ENCODE data around the gene TRIM62.
"Not testable (repeated sequence)": the region's sequence is repeated elsewhere in the genome, so short reads cannot be mapped to it uniquely, and the experiment has no call there.

Gene TRIM62

GRCh38 chr1:33127001-33127823, 54.6 kb downstream of the TRIM62 start:
- Histone ChIP-seq H3K36me3 (replicated peaks) (no peaks in the 10 kb centered on the region), H3K27me3 (replicated peaks) (no peaks in the 10 kb centered on the region), H3K4me3 (ENCODE audit: low read depth, low read length) (peak overlapping the region; percentile 97), H3K27ac (peak overlapping the region; percentile 92)
- DNase-seq: peak; percentile 99
- TF ChIP-seq CTCF (IDR thresholded peaks at IDR 0.05; ENCODE audit: low read depth, low read length, missing control alignments): peak; percentile 97
- in situ Hi-C loops (cut with HindIII; ENCODE audit: low pct_ligation_motif_present, low sequenced_read_pairs): no loop called here

- Histone ChIP-seq H3K4me3 (ENCODE audit: low read depth, low read length) (peak overlapping the region; percentile 97), H3K36me3 (replicated peaks) (no peaks in the 10 kb centered on the region), H3K27me3 (replicated peaks) (no peaks in the 10 kb centered on the region), H3K27ac (peak overlapping the region; percentile 92)
- no peak for TF ChIP-seq CTCF (IDR thresholded peaks at IDR 0.05; ENCODE audit: low read depth, low read length, missing control alignments)
- in situ Hi-C loops (cut with HindIII; ENCODE audit: low pct_ligation_motif_present, low sequenced_read_pairs): no loop called here
- no peak for DNase-seq
Measured at GRCh38 chr1:33126411-33127000, 55.3 kb downstream of the TRIM62 start.

GRCh38 chr1:33124647-33125046, 57.2 kb downstream of the TRIM62 start:
- in situ Hi-C loops (cut with HindIII; ENCODE audit: low pct_ligation_motif_present, low sequenced_read_pairs); H3K4me3 ChIP-seq (ENCODE audit: low read depth, low read length); H3K27ac ChIP-seq; H3K27me3 ChIP-seq (replicated peaks); DNase-seq; H3K36me3 ChIP-seq (replicated peaks): not testable (repeated sequence)

DNA sequence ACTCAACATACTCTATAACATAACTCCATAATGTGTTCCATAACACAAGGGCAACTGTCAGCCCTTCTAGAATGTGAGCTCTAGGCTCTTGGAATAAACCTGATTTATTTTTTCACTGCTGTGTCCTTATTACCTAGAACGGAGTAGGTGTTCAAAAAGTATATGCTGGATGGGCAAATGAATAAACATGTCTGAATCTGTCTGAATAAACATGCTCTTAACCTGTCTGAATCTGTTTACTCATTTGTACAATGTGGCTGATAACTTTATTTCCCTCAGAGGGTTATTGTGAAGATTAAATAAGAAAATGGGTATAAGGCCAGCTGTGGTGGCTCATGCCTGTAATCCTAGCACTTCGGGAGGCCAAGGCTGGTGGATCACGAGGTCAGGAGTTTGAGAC, 58.6 kb downstream of the TRIM62 start:
- TF ChIP-seq CTCF (IDR thresholded peaks at IDR 0.05; ENCODE audit: low read depth, low read length, missing control alignments): no peak
- H3K4me3 ChIP-seq (ENCODE audit: low read depth, low read length): no peak overlapping the region
- in situ Hi-C loops (cut with HindIII; ENCODE audit: low pct_ligation_motif_present, low sequenced_read_pairs): no loop called here
- H3K36me3 ChIP-seq (replicated peaks): no peaks in the 10 kb centered on the region
- no peak for DNase-seq
- no peak overlapping the region for H3K27ac ChIP-seq
- H3K27me3 ChIP-seq (replicated peaks): no peaks in the 10 kb centered on the region

- H3K27ac ChIP-seq: no peak overlapping the region
- DNase-seq: no peak
- no peaks in the 10 kb centered on the region for H3K36me3 ChIP-seq (replicated peaks)
- H3K4me3 ChIP-seq (ENCODE audit: low read depth, low read length): no peak overlapping the region
- in situ Hi-C loops (cut with HindIII; ENCODE audit: low pct_ligation_motif_present, low sequenced_read_pairs): no loop called here
- no peaks in the 10 kb centered on the region for H3K27me3 ChIP-seq (replicated peaks)
- TF ChIP-seq CTCF (IDR thresholded peaks at IDR 0.05; ENCODE audit: low read depth, low read length, missing control alignments): no peak
Measured at GRCh38 chr1:33122483-33123178, 59.2 kb downstream of the TRIM62 start.

GRCh38 chr1:33121728-33122127, 60.1 kb downstream of the TRIM62 start:
- Histone ChIP-seq H3K36me3 (replicated peaks) (no peaks in the 10 kb centered on the region), H3K4me3 (ENCODE audit: low read depth, low read length) (no peak overlapping the region), H3K27ac (no peak overlapping the region), H3K27me3 (replicated peaks) (no peaks in the 10 kb centered on the region)
- no peak for TF ChIP-seq CTCF (IDR thresholded peaks at IDR 0.05; ENCODE audit: low read depth, low read length, missing control alignments)
- DNase-seq: no peak
- in situ Hi-C loops (cut with HindIII; ENCODE audit: low pct_ligation_motif_present, low sequenced_read_pairs): no loop called here
